HG03280 (cell line): ENCODE measurements around the gene PEMT.

Experiments
- ATAC-seq: cut with Tn5 transposase; IDR thresholded peaks from one replicate; pipeline ENCODE4 v1.9.1; 2021; ENCODE audit warnings: mild to moderate bottlenecking, moderate library complexity; ENCODE audit not compliant: unreplicated experiment

Gene PEMT

GRCh38 chr17:17515934-17516930, 75.3 kb downstream of the PEMT start:
- ATAC-seq = no peak

- ATAC-seq = no peak
Measured at GRCh38 chr17:17514993-17515933, 76.2 kb downstream of the PEMT start.

- no peak for ATAC-seq
Measured at GRCh38 chr17:17514361-17514992, 77.0 kb downstream of the PEMT start.

- no peak for ATAC-seq
Measured at GRCh38 chr17:17513626-17514025, 77.9 kb downstream of the PEMT start.

GRCh38 chr17:17512866-17513265, 78.6 kb downstream of the PEMT start:
- ATAC-seq = no peak

- no peak for ATAC-seq
Measured at GRCh38 chr17:17511881-17512858, 79.3 kb downstream of the PEMT start.

GRCh38 chr17:17511293-17511741, 80.2 kb downstream of the PEMT start:
- no peak for ATAC-seq

GRCh38 chr17:17510456-17511292, 80.8 kb downstream of the PEMT start:
- ATAC-seq = no peak

- ATAC-seq = no peak
Measured at GRCh38 chr17:17509601-17510425, 81.7 kb downstream of the PEMT start.

GRCh38 chr17:17508646-17509591, 82.6 kb downstream of the PEMT start:
- no peak for ATAC-seq

- ATAC-seq = no peak
Measured at GRCh38 chr17:17508019-17508535, 83.4 kb downstream of the PEMT start.

GRCh38 chr17:17507465-17508011, 84.0 kb downstream of the PEMT start:
- no peak for ATAC-seq

- ATAC-seq = no peak
Measured at GRCh38 chr17:17506893-17507464, 84.5 kb downstream of the PEMT start.

- ATAC-seq = no peak
Measured at GRCh38 chr17:17506181-17506741, 85.2 kb downstream of the PEMT start.

GRCh38 chr17:17505610-17506171, 85.8 kb downstream of the PEMT start:
- ATAC-seq = no peak
